Stimulated activated CD8-positive, alpha-beta memory T cell treated with anti-CD3 and anti-CD28 coated beads, Interleukin-2, amount 100 ng/mL, for 1 hour (primary cell): ENCODE measurements around the gene SMC3.
"Not testable (repeated sequence)": the region's sequence is repeated elsewhere in the genome, so short reads cannot be mapped to it uniquely, and the experiment has no call there.

Experiments used
- DNase-seq, 2 donors: peaks; one replicate each; pipeline ENCODE4 v3.0.0-alpha.2; 2020; ENCODE audit warnings: low read depth in 2 of 2

The SMC3 gene

GRCh38 chr10:110625356-110625894 is 57.9 kb downstream of the SMC3 start:
- no peak for DNase-seq

- DNase-seq = no peak
Observed at GRCh38 chr10:110625951-110626855, 58.7 kb downstream of the SMC3 start.

- no peak for DNase-seq
Observed at GRCh38 chr10:110628161-110628560, 60.7 kb downstream of the SMC3 start.

DNA sequence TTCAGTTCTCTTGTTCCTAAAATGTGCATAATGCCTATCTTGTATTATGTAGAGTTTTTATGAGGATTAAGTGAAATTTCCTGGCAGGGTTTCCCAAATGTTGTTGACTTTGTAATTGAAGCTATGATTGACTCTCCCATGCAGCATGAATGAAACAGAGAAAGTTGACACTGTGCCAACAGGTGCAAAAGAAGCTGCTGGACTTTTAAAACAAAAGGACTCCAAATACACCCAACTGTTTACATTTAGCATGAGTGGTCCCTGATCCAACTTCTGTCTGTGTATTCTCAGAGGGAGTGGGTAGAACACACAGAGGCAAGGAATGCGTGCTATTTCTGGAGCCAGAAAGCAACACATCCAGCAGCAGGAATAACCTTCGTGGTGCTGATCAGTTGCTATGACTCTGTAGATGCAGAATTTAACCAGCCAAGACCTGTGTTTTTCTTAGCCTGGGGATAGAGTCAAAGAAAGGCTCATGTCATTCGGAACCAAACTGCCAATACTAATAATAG is 62.2 kb downstream of the SMC3 start:
- no peak for DNase-seq

- DNase-seq = no peak
Observed at GRCh38 chr10:110631934-110632333, 64.4 kb downstream of the SMC3 start.

- DNase-seq = no peak
Observed at GRCh38 chr10:110632591-110633215, 65.2 kb downstream of the SMC3 start.

- DNase-seq = no peak
Observed at GRCh38 chr10:110634527-110635209, 67.2 kb downstream of the SMC3 start.

DNA sequence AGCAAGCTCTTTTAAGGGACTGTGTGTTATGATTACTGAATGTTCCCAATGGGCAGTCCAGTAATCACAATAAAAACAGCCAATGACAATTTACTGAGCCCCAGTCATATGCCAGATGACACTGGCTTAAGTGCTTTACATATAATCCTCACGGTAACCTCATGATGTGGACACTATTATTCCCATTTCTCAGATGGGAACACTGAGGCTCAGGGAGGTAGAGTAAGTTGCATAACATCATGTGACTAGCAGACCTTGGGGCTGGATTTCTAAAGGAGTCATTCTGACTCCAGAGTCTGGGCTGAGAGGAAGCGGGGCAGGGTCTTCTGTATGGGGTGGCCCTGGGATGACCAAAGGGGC is 69.1 kb downstream of the SMC3 start:
- no peak for DNase-seq

- no peak for DNase-seq
Observed at GRCh38 chr10:110636932-110637557, 69.5 kb downstream of the SMC3 start.

DNA sequence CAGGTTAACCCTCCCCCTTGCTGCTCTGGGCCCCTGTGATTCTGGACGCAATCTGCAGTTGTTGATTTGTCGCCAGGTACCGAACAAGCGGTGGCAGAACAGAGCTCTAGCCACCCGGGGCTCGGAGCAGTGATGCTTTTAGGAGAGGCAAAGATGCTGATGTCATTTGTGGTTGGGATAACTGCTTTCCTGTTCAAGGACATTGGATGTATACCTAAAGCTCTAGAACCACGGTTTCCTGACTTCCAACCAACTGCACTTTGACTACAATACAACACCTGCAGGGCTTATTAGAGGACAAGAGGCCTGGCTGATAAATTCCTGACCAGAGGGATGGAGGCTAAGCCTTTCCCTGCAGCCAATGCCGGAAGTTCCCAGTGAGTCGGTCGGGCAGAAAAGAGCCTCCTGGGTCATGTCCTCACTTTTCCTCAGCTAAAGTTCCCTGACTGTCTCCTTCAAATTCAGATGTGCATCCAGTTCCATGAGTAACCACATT is 70.1 kb downstream of the SMC3 start:
- DNase-seq = no peak

DNA sequence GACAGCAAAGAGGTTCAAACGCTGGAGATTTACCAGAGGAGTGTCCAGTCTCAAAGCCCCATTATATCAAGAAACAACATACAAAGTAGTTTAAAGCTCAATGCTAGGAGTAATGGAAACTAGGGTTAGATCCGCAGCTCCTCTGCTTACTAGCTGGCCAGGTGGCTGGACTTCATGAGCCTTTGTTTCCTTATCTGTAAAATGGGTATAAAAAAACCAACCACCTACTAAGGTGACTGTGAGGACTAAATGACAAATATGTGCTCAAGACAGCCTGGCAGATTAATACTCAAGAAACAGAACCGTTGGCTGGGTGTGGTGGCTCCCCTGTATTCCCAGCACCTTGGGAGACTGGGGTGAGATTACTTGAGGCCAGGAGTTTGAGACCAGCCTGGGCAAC is 70.8 kb downstream of the SMC3 start:
- DNase-seq = no peak

GRCh38 chr10:110639046-110639445 is 71.6 kb downstream of the SMC3 start:
- DNase-seq = not testable (repeated sequence)

DNA sequence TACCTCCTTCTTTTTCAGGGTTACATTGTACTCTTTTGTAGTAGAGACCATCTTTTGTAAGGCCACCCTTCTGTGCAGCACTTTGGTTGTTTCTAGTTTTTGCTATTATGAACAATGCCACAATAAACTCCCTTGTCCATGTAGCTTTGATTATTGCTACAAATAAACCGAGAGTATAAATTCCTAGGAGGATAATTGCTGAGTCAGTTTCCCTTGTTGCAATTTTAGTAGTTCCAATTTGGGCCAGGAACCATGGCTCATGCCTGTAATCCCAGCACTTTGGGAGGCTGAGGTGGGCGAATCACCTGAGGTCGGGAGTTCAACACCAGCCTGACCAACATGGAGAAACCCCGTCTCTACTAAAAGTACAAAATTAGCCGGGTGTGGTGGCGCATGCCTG is 72.4 kb downstream of the SMC3 start:
- DNase-seq = not testable (repeated sequence)

DNA sequence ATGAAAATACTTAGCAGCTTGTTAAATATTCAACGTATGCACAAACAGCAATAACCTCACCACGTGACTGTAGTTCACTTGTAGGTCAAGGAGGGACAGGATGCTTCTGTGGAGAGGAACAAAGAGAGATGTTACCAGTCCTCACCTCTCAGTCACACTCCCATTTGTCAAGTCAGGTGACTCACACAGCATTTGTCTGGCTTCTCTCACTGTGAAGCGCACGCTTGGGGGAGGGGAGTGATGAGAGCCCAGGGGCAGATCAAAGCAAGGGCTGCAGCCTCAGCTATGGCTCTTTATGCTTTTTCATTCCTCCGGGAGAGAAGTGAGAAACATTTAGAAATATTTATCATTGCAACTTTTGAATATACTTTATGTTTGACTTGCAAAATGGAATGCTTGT is 73.8 kb downstream of the SMC3 start:
- no peak for DNase-seq

GRCh38 chr10:110642204-110643034 is 74.9 kb downstream of the SMC3 start:
- no peak for DNase-seq

GRCh38 chr10:110643035-110643652 is 75.6 kb downstream of the SMC3 start:
- no peak for DNase-seq

- no peak for DNase-seq
Observed at GRCh38 chr10:110643653-110644597, 76.4 kb downstream of the SMC3 start, which contains the start of gene RBM20. Gene RBM20 (plus strand): TSS chr10:110644336. CDS start chr10:110644455, 119 bp downstream.

- no peak for DNase-seq
Observed at GRCh38 chr10:110644598-110645462, 77.3 kb downstream of the SMC3 start.
